Measurements from ENCODE around the gene LRRC8A.

LRRC8A gene

GRCh38 chr9:128927731-128928411 is 45.9 kb downstream of the LRRC8A start:
- H3K27ac ChIP-seq (ENCODE audit: low read depth, low read length) = no peak overlapping the region
- no peaks in the 10 kb centered on the region for H3K9me2 ChIP-seq (replicated peaks; ENCODE audit: control insufficient read depth, low read length)
- H3K4me3 ChIP-seq (ENCODE audit: low read length) = no peak overlapping the region
- H3K4me2 ChIP-seq (ENCODE audit: low read length) = no peak overlapping the region
- H3K9me3 ChIP-seq (ENCODE audit: control insufficient read depth, insufficient read depth, low read length) = no peaks in the 10 kb centered on the region
- H3F3A ChIP-seq (ENCODE audit: control insufficient read depth, insufficient read depth) = no peaks in the 10 kb centered on the region
- peaks cover 6% of the 10 kb centered on the region for H3K4me1 ChIP-seq (ENCODE audit: control insufficient read depth, low read length)
- TF ChIP-seq CTCF (IDR thresholded peaks at IDR 0.05; ENCODE audit: low read depth, low read length, poor library complexity, severe bottlenecking) = peak; percentile 85
- no peak for TF ChIP-seq EZH2phosphoT487 (IDR thresholded peaks at IDR 0.05; ENCODE audit: borderline replicate concordance, low read length)
- H3K27me3 ChIP-seq (ENCODE audit: control insufficient read depth, low read length) = no peaks in the 10 kb centered on the region
- H4K20me1 ChIP-seq (ENCODE audit: control insufficient read depth, insufficient read depth, low read depth, low read length) = no peaks in the 10 kb centered on the region
- 0 out of 2 replicates have a peak, but pooled peaks cover 2% of the 10 kb centered on the region for H3K79me2 ChIP-seq (ENCODE audit: control insufficient read depth, low read length)
- H3K36me3 ChIP-seq (ENCODE audit: control insufficient read depth, low read length) = no peaks in the 10 kb centered on the region

GRCh38 chr9:128928624-128929023 is 46.7 kb downstream of the LRRC8A start:
- Histone ChIP-seq H3K4me3 (ENCODE audit: low read length) (no peak overlapping the region), H3K4me2 (ENCODE audit: low read length) (no peak overlapping the region), H3F3A (ENCODE audit: control insufficient read depth, insufficient read depth) (no peaks in the 10 kb centered on the region), H3K4me1 (ENCODE audit: control insufficient read depth, low read length) (peaks cover 6% of the 10 kb centered on the region), H3K9me3 (ENCODE audit: control insufficient read depth, insufficient read depth, low read length) (no peaks in the 10 kb centered on the region), H3K27me3 (ENCODE audit: control insufficient read depth, low read length) (no peaks in the 10 kb centered on the region), H3K27ac (ENCODE audit: low read depth, low read length) (no peak overlapping the region), H3K79me2 (ENCODE audit: control insufficient read depth, low read length) (no peaks in the 10 kb centered on the region), H3K36me3 (ENCODE audit: control insufficient read depth, low read length) (no peaks in the 10 kb centered on the region; the same call in 1 of the 2 replicates), H4K20me1 (ENCODE audit: control insufficient read depth, insufficient read depth, low read depth, low read length) (no peaks in the 10 kb centered on the region), H3K9me2 (replicated peaks; ENCODE audit: control insufficient read depth, low read length) (no peaks in the 10 kb centered on the region)
- TF ChIP-seq EZH2phosphoT487 (IDR thresholded peaks at IDR 0.05; ENCODE audit: borderline replicate concordance, low read length) = no peak
- TF ChIP-seq CTCF (IDR thresholded peaks at IDR 0.05; ENCODE audit: low read depth, low read length, poor library complexity, severe bottlenecking) = no peak

GRCh38 chr9:128929560-128929959 is 47.6 kb downstream of the LRRC8A start:
- no peak overlapping the region for H3K27ac ChIP-seq (ENCODE audit: low read depth, low read length)
- no peaks in the 10 kb centered on the region for H3K27me3 ChIP-seq (ENCODE audit: control insufficient read depth, low read length)
- H3K79me2 ChIP-seq (ENCODE audit: control insufficient read depth, low read length) = no peaks in the 10 kb centered on the region
- H3K9me3 ChIP-seq (ENCODE audit: control insufficient read depth, insufficient read depth, low read length) = no peaks in the 10 kb centered on the region
- no peaks in the 10 kb centered on the region for H3F3A ChIP-seq (ENCODE audit: control insufficient read depth, insufficient read depth)
- H3K4me1 ChIP-seq (ENCODE audit: control insufficient read depth, low read length) = peaks cover 6% of the 10 kb centered on the region
- no peak for TF ChIP-seq CTCF (IDR thresholded peaks at IDR 0.05; ENCODE audit: low read depth, low read length, poor library complexity, severe bottlenecking)
- TF ChIP-seq EZH2phosphoT487 (IDR thresholded peaks at IDR 0.05; ENCODE audit: borderline replicate concordance, low read length) = no peak
- no peaks in the 10 kb centered on the region for H4K20me1 ChIP-seq (ENCODE audit: control insufficient read depth, insufficient read depth, low read depth, low read length)
- H3K4me2 ChIP-seq (ENCODE audit: low read length) = no peak overlapping the region
- H3K4me3 ChIP-seq (ENCODE audit: low read length) = no peak overlapping the region
- H3K36me3 ChIP-seq (ENCODE audit: control insufficient read depth, low read length) = no peaks in the 10 kb centered on the region; the same call in 1 of the 2 replicates
- H3K9me2 ChIP-seq (replicated peaks; ENCODE audit: control insufficient read depth, low read length) = no peaks in the 10 kb centered on the region

Measured in DOHH2 (cell line).